ENCODE data around the gene SUCO. TPM values are rescaled to one million over a fixed set of nuclear protein-coding genes. Genes with fewer than 3 reads are reported as not detected.

Gene SUCO
- total and polyA plus RNA-seq, 3 experiments from 2014 or later, result 15.3 to 25.2 (median 25.1) TPM

DNA sequence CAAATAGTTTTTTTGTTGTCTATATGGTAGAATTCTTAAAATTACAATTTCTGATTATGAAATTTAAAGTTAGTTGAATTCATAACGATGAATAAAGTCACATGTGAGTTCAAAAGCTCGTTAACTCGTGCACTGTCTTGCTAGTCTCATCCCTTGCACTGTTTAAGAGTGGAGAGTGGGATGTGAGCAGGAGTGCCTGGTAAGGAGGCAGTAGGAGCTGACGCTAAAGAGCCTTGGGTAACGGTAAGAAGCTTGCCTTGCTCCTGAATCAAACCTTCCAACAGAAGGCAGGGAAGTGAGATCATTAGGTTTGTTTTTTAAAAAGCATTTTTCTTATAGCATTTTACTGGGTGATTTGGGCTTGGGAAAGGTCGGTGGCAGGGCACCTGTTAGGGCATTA, 123.6 kb downstream of the SUCO start:
- Histone ChIP-seq H3K9me3 (ENCODE audit: low read length) (no peaks in the 10 kb centered on the region), H3K27me3 (ENCODE audit: insufficient read depth, low read length, poor library complexity, severe bottlenecking) (no peaks in the 10 kb centered on the region), H3K4me1 (ENCODE audit: insufficient read depth, low read length) (peaks cover 32% of the 10 kb centered on the region), H3K36me3 (ENCODE audit: insufficient read depth, low read length) (no peaks in the 10 kb centered on the region), H3K4me3 (ENCODE audit: low read length) (no peak overlapping the region), H3K27ac (ENCODE audit: low read depth, low read length) (no peak overlapping the region)
- DNase-seq, result no peak
- Mint-ChIP-seq H3K4me3 (peak overlapping the region in 2 of 7 donors; percentile 2 to 18), H3K27ac (peak overlapping the region in 2 of 8 donors; percentile 4 to 20), H3K4me1 (peaks cover 39 to 61% (median 50%) of the 10 kb centered on the region in 3 donors), H3K27me3 (peaks cover 0 to 2% of the 10 kb centered on the region in 2 donors), H3K9me3 (no peaks in the 10 kb centered on the region), H3K36me3 (peaks cover 0 to 12% (median 0%) of the 10 kb centered on the region in 3 donors)
- ChIA-PET POLR2A (no interaction called here), CTCF (no interaction called here)

DNA sequence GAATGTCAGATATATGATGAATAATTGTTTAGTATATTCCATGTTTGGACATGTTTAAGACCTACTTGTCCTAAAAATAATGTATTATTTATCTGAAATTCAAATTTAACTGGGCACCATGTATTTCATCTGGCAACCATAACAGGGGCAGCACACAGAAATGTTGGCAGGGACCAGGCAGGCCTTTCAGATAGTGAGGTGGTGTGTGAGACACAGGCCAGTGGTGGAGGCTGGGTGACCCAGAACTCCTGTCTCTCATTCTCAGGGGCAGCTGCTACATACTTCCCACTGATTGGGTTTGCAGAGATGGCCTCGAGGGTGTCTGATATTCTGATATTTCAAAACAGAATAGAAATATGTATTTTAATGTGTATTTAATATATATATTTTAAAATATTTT, 124.6 kb downstream of the SUCO start:
- H3K27me3 ChIP-seq (ENCODE audit: insufficient read depth, low read length, poor library complexity, severe bottlenecking), result no peaks in the 10 kb centered on the region
- H3K4me1 ChIP-seq (ENCODE audit: insufficient read depth, low read length), result peaks cover 42% of the 10 kb centered on the region
- CTCF ChIA-PET, result interaction anchor here (4.2 kb wide), 1 partner anchor 61 kb away, joined by 29 read pairs; no protein-coding TSS in a partner anchor
- Mint-ChIP-seq H3K27me3 (peaks cover 0 to 2% of the 10 kb centered on the region in 2 donors), H3K27ac (no peak overlapping the region), H3K36me3 (peaks cover 0 to 12% (median 0%) of the 10 kb centered on the region in 3 donors), H3K9me3 (no peaks in the 10 kb centered on the region), H3K4me3 (peak overlapping the region in 1 of 7 donors; percentile 57), H3K4me1 (peaks cover 49 to 67% (median 60%) of the 10 kb centered on the region in 3 donors)
- no peaks in the 10 kb centered on the region for H3K9me3 ChIP-seq (ENCODE audit: low read length)
- no peak for DNase-seq
- H3K27ac ChIP-seq (ENCODE audit: low read depth, low read length), result no peak overlapping the region
- no peak overlapping the region for H3K4me3 ChIP-seq (ENCODE audit: low read length)
- H3K36me3 ChIP-seq (ENCODE audit: insufficient read depth, low read length), result no peaks in the 10 kb centered on the region
- POLR2A ChIA-PET, result no interaction called here

- no peaks in the 10 kb centered on the region for H3K9me3 ChIP-seq (ENCODE audit: low read length)
- Mint-ChIP-seq H3K27ac (peak within 1 kb of the TSS; percentile 74 to 98 (median 96)), H3K27me3 (peaks cover 0 to 2% of the 10 kb centered on the region in 2 donors), H3K4me1 (peaks cover 53 to 69% (median 64%) of the 10 kb centered on the region in 3 donors), H3K36me3 (peaks cover 3 to 15% (median 4%) of the 10 kb centered on the region in 3 donors), H3K9me3 (no peaks in the 10 kb centered on the region), H3K4me3 (peak within 1 kb of the TSS; percentile 80 to 98 (median 96))
- H3K27ac ChIP-seq (ENCODE audit: low read depth, low read length), result peak within 1 kb of the TSS; percentile 60
- ChIA-PET POLR2A (interaction anchor here (0.7 to 1.0 kb wide), 2 partner anchors 15 to 19 kb away, joined by 3 read pairs; no protein-coding TSS in a partner anchor), CTCF (interaction anchor here (0.9 to 4.2 kb wide), 6 partner anchors 9 to 68 kb away, joined by 3 to 29 read pairs (median 4); no protein-coding TSS in a partner anchor)
- no peaks in the 10 kb centered on the region for H3K36me3 ChIP-seq (ENCODE audit: insufficient read depth, low read length)
- H3K4me3 ChIP-seq (ENCODE audit: low read length), result peak within 1 kb of the TSS; percentile 2
- H3K27me3 ChIP-seq (ENCODE audit: insufficient read depth, low read length, poor library complexity, severe bottlenecking), result no peaks in the 10 kb centered on the region
- peaks cover 48% of the 10 kb centered on the region for H3K4me1 ChIP-seq (ENCODE audit: insufficient read depth, low read length)
- DNase-seq, result peak in 4 of 5 donors; percentile 28 to 67 (median 42)
These were observed 126.0 kb downstream of the SUCO start, which contains the start of gene FASLG for GRCh38 chr1:172658871-172659453. FASLG (plus strand) TSS chr1:172659103; CDS start chr1:172659202, 99 bp downstream.

GRCh38 chr1:172661107-172661506, 128.2 kb downstream of the SUCO start:
- peaks cover 14 to 33% (median 18%) of the 10 kb centered on the region in 3 donors for H3K36me3 Mint-ChIP-seq
- POLR2A ChIA-PET, result interaction anchor here (0.5 to 1.8 kb wide), 4 partner anchors 10 to 26 kb away, joined by 3 to 4 read pairs (median 3); no protein-coding TSS in a partner anchor
- peaks cover 0 to 2% of the 10 kb centered on the region in 2 donors for H3K27me3 Mint-ChIP-seq
- no peaks in the 10 kb centered on the region for H3K9me3 Mint-ChIP-seq
- Histone ChIP-seq H3K9me3 (ENCODE audit: low read length) (no peaks in the 10 kb centered on the region), H3K4me1 (ENCODE audit: insufficient read depth, low read length) (peaks cover 55% of the 10 kb centered on the region), H3K27ac (ENCODE audit: low read depth, low read length) (no peak overlapping the region), H3K36me3 (ENCODE audit: insufficient read depth, low read length) (no peaks in the 10 kb centered on the region), H3K27me3 (ENCODE audit: insufficient read depth, low read length, poor library complexity, severe bottlenecking) (no peaks in the 10 kb centered on the region), H3K4me3 (ENCODE audit: low read length) (peak overlapping the region; percentile 2)
- peak overlapping the region; percentile 61 to 98 (median 87) for H3K27ac Mint-ChIP-seq
- DNase-seq, result no peak
- CTCF ChIA-PET, result interaction anchor here (0.8 to 4.2 kb wide), 5 partner anchors 18 to 58 kb away, joined by 3 to 29 read pairs (median 6); no protein-coding TSS in a partner anchor
- H3K4me3 Mint-ChIP-seq, result peak overlapping the region; percentile 80 to 98 (median 96)
- peaks cover 64 to 85% (median 82%) of the 10 kb centered on the region in 3 donors for H3K4me1 Mint-ChIP-seq

Other genes with a start within 250 kb of the SUCO start
- gene C1orf105, start 112.5 kb upstream of the SUCO start, total RNA-seq, result not detected
- not detected for gene C1orf105, start 112.5 kb upstream of the SUCO start, polyA plus RNA-seq
- gene PIGC, start 89.1 kb upstream of the SUCO start, total RNA-seq, result 10 to 100 TPM; 26.4 to 27.8 TPM
- 88.5 TPM for gene PIGC, start 89.1 kb upstream of the SUCO start, polyA plus RNA-seq
- gene FASLG, start 126.0 kb downstream of the SUCO start, total RNA-seq, result 10 to 100 TPM; 45.8 to 46.6 TPM
- 10.6 TPM for gene FASLG, start 126.0 kb downstream of the SUCO start, polyA plus RNA-seq

Measured in CD8-positive, alpha-beta memory T cell (primary cell).